ENCODE results near the gene YPEL2. TPM values are rescaled to one million over a fixed set of nuclear protein-coding genes. Genes with fewer than 3 reads are reported as not detected.

The YPEL2 gene
- total and polyA plus RNA-seq, 4 experiments from 2014 or later = 9.9 to 42.4 (median 31.2) TPM

DNA sequence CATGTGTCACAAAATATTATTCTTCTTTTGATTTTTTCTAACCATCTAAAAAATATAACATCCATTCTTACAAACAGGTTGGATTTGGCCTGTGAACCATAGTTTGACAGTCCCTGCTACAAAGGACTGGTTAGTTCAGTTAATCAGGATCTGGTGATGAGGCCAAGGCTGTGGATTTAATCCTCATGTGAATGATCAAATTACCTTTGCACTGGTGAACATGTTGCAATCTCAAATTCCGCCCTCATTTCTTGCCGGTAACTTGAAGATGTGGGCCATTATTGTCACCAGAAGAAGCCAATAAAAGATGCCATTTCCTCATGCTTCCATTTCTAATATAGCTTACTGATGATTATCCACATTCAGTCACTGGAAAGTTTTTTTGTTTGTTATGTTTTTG is 35.3 kb upstream of the YPEL2 start:
- Mint-ChIP-seq H3K36me3 (no peaks in the 10 kb centered on the region), H3K9me3 (no peaks in the 10 kb centered on the region), H3K27me3 (peaks cover 0 to 2% of the 10 kb centered on the region in 2 donors), H3K27ac (no peak overlapping the region), H3K4me3 (no peak overlapping the region), H3K4me1 (no peaks in the 10 kb centered on the region)
- Histone ChIP-seq H3K27ac (ENCODE audit: low read depth, low read length) (no peak overlapping the region), H3K9me3 (ENCODE audit: control insufficient read depth in 1 of 2, low read length in 2 of 2) (no peaks in the 10 kb centered on the region), H3K36me3 (ENCODE audit: insufficient read depth, low read length) (no peaks in the 10 kb centered on the region), H3K4me3 (ENCODE audit: low read length in 2 of 2) (no peak overlapping the region), H3K27me3 (ENCODE audit: insufficient read depth, low read length) (no peaks in the 10 kb centered on the region), H3K4me1 (ENCODE audit: insufficient read depth, low read length) (no peaks in the 10 kb centered on the region)
- intact Hi-C loops (cut with micrococcal nuclease) = no loop called here
- DNase-seq = no peak
- ChIA-PET CTCF (ENCODE audit: partially characterized antibody) (interaction anchor here (0.6 kb wide), 1 partner anchor 11 kb away, joined by 3 read pairs; no protein-coding TSS in a partner anchor), POLR2A (ENCODE audit: partially characterized antibody) (no interaction called here)

DNA sequence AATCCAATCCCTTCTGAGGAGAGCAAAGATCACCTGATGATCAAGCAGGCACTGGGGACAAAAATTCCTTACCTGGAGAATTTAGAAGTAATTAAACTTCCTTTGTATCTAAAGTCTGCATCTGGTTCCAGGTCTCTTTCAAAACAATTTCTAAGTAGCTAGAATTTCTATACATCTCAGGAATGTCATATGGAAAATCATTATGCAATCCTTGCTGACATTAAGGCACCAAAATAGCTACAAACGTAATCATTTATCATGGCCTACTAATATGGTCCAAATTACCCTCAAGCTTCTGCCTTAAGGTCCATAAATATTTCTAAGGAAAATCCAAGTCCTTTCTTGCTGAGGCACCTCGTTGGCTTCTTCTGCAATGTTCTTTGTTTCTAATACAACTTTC is 32.9 kb upstream of the YPEL2 start:
- H3K9me3 Mint-ChIP-seq = no peaks in the 10 kb centered on the region
- no peaks in the 10 kb centered on the region for H3K36me3 Mint-ChIP-seq
- H3K9me3 ChIP-seq (ENCODE audit: control insufficient read depth in 1 of 2, low read length in 2 of 2) = no peaks in the 10 kb centered on the region
- ChIA-PET POLR2A (ENCODE audit: partially characterized antibody) (no interaction called here), CTCF (ENCODE audit: partially characterized antibody) (no interaction called here)
- H3K27ac ChIP-seq (ENCODE audit: low read depth, low read length) = no peak overlapping the region
- DNase-seq = no peak
- no peaks in the 10 kb centered on the region for H3K27me3 ChIP-seq (ENCODE audit: insufficient read depth, low read length)
- H3K27ac Mint-ChIP-seq = peak overlapping the region in 1 of 7 donors; percentile 41
- no peak overlapping the region for H3K4me3 Mint-ChIP-seq
- intact Hi-C loops (cut with micrococcal nuclease) = no loop called here
- peaks cover 1 to 2% of the 10 kb centered on the region in 2 donors for H3K27me3 Mint-ChIP-seq
- H3K36me3 ChIP-seq (ENCODE audit: insufficient read depth, low read length) = no peaks in the 10 kb centered on the region
- H3K4me3 ChIP-seq (ENCODE audit: low read length in 2 of 2) = no peak overlapping the region
- no peaks in the 10 kb centered on the region for H3K4me1 ChIP-seq (ENCODE audit: insufficient read depth, low read length)
- no peaks in the 10 kb centered on the region for H3K4me1 Mint-ChIP-seq

DNA sequence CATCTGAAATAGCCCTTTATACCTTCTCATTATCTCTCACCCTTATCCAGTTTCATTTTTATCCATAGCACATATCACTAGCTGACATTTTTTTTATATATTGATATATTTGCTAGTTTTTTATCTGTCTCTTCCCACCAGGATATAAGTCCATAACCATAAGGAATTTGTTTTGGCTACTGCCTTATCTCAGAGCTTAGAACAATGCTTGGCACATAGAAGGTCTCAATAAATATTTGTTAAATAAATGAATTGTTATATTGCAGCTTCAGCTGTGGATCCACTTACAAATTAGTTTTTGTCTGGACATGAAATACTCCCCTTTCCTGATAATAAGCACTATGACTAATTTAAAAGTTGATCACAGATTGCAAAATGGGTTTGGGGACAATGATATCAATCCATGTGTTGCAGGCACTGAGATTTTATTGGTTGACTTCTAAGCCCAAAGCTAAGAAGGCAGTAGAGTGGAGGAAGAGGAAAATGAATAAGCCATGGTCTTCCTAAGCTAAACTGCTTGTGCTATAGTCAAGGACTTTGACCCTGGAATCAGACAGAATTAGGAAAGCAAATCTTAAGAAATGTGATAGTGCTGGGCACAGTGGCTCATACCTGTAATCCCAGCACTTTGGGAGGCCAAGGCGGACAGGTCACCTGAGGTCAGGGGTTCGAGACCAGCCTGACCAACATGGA is 31.9 kb upstream of the YPEL2 start:
- H3K27me3 Mint-ChIP-seq = peaks cover 1 to 5% of the 10 kb centered on the region in 2 donors
- H3K9me3 ChIP-seq (ENCODE audit: control insufficient read depth in 1 of 2, low read length in 2 of 2) = no peaks in the 10 kb centered on the region
- no peak overlapping the region for H3K4me3 Mint-ChIP-seq
- no peaks in the 10 kb centered on the region for H3K4me1 ChIP-seq (ENCODE audit: insufficient read depth, low read length)
- CTCF ChIA-PET (ENCODE audit: partially characterized antibody) = interaction anchor here (0.8 kb wide), 1 partner anchor 12 kb away, joined by 3 read pairs; no protein-coding TSS in a partner anchor
- no peak overlapping the region for H3K27ac Mint-ChIP-seq
- no peaks in the 10 kb centered on the region for H3K4me1 Mint-ChIP-seq
- no peak for DNase-seq
- no peaks in the 10 kb centered on the region for H3K36me3 ChIP-seq (ENCODE audit: insufficient read depth, low read length)
- POLR2A ChIA-PET (ENCODE audit: partially characterized antibody) = no interaction called here
- H3K36me3 Mint-ChIP-seq = no peaks in the 10 kb centered on the region
- H3K4me3 ChIP-seq (ENCODE audit: low read length in 2 of 2) = no peak overlapping the region
- no peaks in the 10 kb centered on the region for H3K27me3 ChIP-seq (ENCODE audit: insufficient read depth, low read length)
- no peaks in the 10 kb centered on the region for H3K9me3 Mint-ChIP-seq
- H3K27ac ChIP-seq (ENCODE audit: low read depth, low read length) = no peak overlapping the region
- intact Hi-C loops (cut with micrococcal nuclease) = no loop called here

DNA sequence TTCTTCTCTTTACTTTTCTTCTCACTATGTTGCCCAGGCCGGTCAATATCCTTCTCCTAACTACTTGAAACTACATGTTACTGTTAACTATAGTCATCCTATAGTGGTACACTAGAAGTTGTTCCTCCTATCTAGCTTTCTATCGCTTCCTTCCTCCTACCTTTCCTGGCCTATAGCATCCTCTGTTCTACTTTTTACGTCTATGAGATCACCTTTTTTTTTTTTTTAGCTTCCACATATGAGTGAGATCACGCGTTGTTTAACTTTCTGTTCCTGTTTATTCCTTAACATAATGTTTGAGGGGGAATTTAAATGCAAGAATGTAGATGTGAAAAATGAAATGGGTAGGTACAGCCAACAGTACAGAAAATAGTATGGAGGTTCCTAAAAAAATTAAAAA is 30.5 kb upstream of the YPEL2 start:
- Histone ChIP-seq H3K27me3 (ENCODE audit: insufficient read depth, low read length) (no peaks in the 10 kb centered on the region), H3K4me1 (ENCODE audit: insufficient read depth, low read length) (no peaks in the 10 kb centered on the region), H3K36me3 (ENCODE audit: insufficient read depth, low read length) (no peaks in the 10 kb centered on the region), H3K9me3 (ENCODE audit: control insufficient read depth in 1 of 2, low read length in 2 of 2) (no peaks in the 10 kb centered on the region), H3K4me3 (ENCODE audit: low read length in 2 of 2) (no peak overlapping the region), H3K27ac (ENCODE audit: low read depth, low read length) (no peak overlapping the region)
- Mint-ChIP-seq H3K27ac (no peak overlapping the region), H3K4me3 (no peak overlapping the region), H3K9me3 (no peaks in the 10 kb centered on the region), H3K4me1 (no peaks in the 10 kb centered on the region), H3K36me3 (no peaks in the 10 kb centered on the region), H3K27me3 (peaks cover 5 to 8% of the 10 kb centered on the region in 2 donors)
- intact Hi-C loops (cut with micrococcal nuclease) = no loop called here
- ChIA-PET CTCF (ENCODE audit: partially characterized antibody) (interaction anchor here (2.1 kb wide), 1 partner anchor 10 kb away, joined by 9 read pairs; no protein-coding TSS in a partner anchor), POLR2A (ENCODE audit: partially characterized antibody) (interaction anchor here (0.6 kb wide), 1 partner anchor 81 kb away, joined by 3 read pairs; the partner anchor contains the start of gene GDPD1)
- DNase-seq = no peak

DNA sequence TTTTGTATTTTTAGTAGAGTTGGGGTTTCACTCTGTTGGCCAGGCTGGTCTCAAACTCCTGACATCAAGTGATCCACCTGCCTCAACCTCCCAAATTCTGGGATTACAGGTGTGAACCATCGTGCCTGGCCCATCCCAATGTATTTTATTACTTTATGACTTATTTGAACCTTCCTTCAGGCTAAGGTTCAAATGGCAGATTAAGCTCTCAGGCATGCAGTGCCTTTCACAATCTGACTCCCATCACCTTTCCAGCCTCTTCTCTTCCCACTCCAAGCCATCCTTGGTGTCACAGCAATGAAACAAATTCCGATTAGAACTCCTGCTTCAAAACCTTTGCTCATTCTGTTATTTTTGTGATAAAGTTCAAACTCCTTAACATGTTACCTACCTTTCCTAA is 26.6 kb upstream of the YPEL2 start:
- Histone ChIP-seq H3K36me3 (ENCODE audit: insufficient read depth, low read length) (no peaks in the 10 kb centered on the region), H3K4me1 (ENCODE audit: insufficient read depth, low read length) (no peaks in the 10 kb centered on the region), H3K4me3 (ENCODE audit: low read length in 2 of 2) (no peak overlapping the region), H3K27me3 (ENCODE audit: insufficient read depth, low read length) (no peaks in the 10 kb centered on the region), H3K27ac (ENCODE audit: low read depth, low read length) (no peak overlapping the region), H3K9me3 (ENCODE audit: control insufficient read depth in 1 of 2, low read length in 2 of 2) (no peaks in the 10 kb centered on the region)
- Mint-ChIP-seq H3K27me3 (peaks cover 5% of the 10 kb centered on the region in 2 donors), H3K36me3 (no peaks in the 10 kb centered on the region), H3K27ac (peak overlapping the region in 1 of 7 donors; percentile 33), H3K4me1 (no peaks in the 10 kb centered on the region), H3K4me3 (no peak overlapping the region), H3K9me3 (no peaks in the 10 kb centered on the region)
- ChIA-PET CTCF (ENCODE audit: partially characterized antibody) (no interaction called here), POLR2A (ENCODE audit: partially characterized antibody) (no interaction called here)
- intact Hi-C loops (cut with micrococcal nuclease) = no loop called here
- DNase-seq = no peak

DNA sequence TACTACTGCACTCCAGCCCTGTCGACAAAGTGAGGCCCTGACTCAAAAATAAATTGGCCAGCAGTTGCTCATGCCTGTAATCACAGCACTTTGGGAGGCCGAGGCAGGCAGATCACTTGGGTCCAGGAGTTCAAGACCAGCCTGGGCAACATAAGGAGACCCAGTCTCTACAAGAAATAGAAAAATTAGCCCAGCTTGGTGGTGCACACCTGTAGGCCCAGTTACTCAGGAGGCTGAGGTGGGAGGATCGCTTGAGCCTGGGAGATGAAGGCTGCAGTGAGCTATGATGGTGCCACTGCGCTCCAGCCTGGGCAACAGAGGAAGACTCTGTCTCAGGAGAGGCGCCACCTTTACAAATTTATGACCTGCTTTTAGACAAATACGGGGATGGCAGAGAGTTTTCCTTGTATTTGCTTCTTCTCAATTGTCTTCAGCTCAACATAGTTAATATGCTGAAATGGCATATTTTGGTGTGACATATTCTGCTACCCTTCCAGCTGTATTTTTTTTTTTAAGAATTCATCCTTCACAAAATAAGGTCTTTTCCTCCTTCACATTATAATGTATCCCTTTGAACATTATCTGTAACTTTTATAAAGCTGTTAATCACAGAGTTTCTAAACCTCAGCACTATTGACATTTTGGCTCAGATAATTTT is 21.1 kb upstream of the YPEL2 start:
- H3K4me3 ChIP-seq (ENCODE audit: low read length in 2 of 2) = no peak overlapping the region
- no peaks in the 10 kb centered on the region for H3K9me3 ChIP-seq (ENCODE audit: control insufficient read depth in 1 of 2, low read length in 2 of 2)
- no peaks in the 10 kb centered on the region for H3K9me3 Mint-ChIP-seq
- no peak for DNase-seq
- H3K4me1 ChIP-seq (ENCODE audit: insufficient read depth, low read length) = no peaks in the 10 kb centered on the region
- peaks cover 0 to 4% (median 4%) of the 10 kb centered on the region in 4 donors for H3K4me1 Mint-ChIP-seq
- H3K27me3 ChIP-seq (ENCODE audit: insufficient read depth, low read length) = no peaks in the 10 kb centered on the region
- CTCF ChIA-PET (ENCODE audit: partially characterized antibody) = interaction anchor here (0.7 to 13.7 kb wide), 34 partner anchors 8 to 727 kb away, joined by 3 to 500 read pairs (median 4); partner anchors contain the start of gene GDPD1
- H3K27ac ChIP-seq (ENCODE audit: low read depth, low read length) = no peak overlapping the region
- intact Hi-C loops (cut with micrococcal nuclease) = loop anchor here (10.0 kb wide), 1 partner anchor 724 kb away; no protein-coding TSS in a partner anchor
- no peaks in the 10 kb centered on the region for H3K36me3 ChIP-seq (ENCODE audit: insufficient read depth, low read length)
- no peaks in the 10 kb centered on the region for H3K27me3 Mint-ChIP-seq
- no peak overlapping the region for H3K27ac Mint-ChIP-seq
- no peaks in the 10 kb centered on the region for H3K36me3 Mint-ChIP-seq
- no peak overlapping the region for H3K4me3 Mint-ChIP-seq
- POLR2A ChIA-PET (ENCODE audit: partially characterized antibody) = interaction anchor here (0.7 to 1.6 kb wide), 6 partner anchors 19 to 131 kb away, joined by 3 to 21 read pairs (median 4); partner anchors contain the start of gene GDPD1

DNA sequence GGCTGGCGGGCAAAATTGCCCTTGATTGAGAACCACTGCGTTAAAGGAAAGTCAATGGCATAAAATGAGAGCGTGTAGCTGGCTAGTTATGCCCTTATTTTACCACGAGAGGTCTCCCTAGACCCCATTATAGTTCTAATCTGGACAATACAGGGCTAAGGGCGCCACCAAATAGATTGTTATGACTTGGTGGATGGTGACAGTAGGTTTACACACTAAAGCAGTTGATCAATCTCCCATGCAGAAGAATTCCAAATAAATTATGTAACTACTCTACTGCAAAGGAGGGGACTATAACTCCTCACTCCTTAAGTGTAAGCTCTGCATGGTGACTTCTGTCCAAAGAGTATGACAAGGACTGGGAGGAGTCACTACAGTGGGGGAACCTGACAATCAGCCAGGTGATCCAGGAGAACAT is 20.4 kb upstream of the YPEL2 start:
- Mint-ChIP-seq H3K27me3 (no peaks in the 10 kb centered on the region), H3K36me3 (no peaks in the 10 kb centered on the region), H3K4me1 (peaks cover 0 to 4% (median 4%) of the 10 kb centered on the region in 4 donors), H3K9me3 (no peaks in the 10 kb centered on the region), H3K27ac (peak overlapping the region in 1 of 7 donors; percentile 23), H3K4me3 (no peak overlapping the region)
- ChIA-PET CTCF (ENCODE audit: partially characterized antibody) (interaction anchor here (0.7 to 13.7 kb wide), 34 partner anchors 9 to 726 kb away, joined by 3 to 500 read pairs (median 4); partner anchors contain the start of gene GDPD1), POLR2A (ENCODE audit: partially characterized antibody) (interaction anchor here (1.1 to 1.6 kb wide), 4 partner anchors 19 to 130 kb away, joined by 3 to 21 read pairs (median 6); partner anchors contain the start of gene GDPD1)
- Histone ChIP-seq H3K27me3 (ENCODE audit: insufficient read depth, low read length) (no peaks in the 10 kb centered on the region), H3K4me1 (ENCODE audit: insufficient read depth, low read length) (no peaks in the 10 kb centered on the region), H3K9me3 (ENCODE audit: control insufficient read depth in 1 of 2, low read length in 2 of 2) (no peaks in the 10 kb centered on the region), H3K4me3 (ENCODE audit: low read length in 2 of 2) (no peak overlapping the region), H3K27ac (ENCODE audit: low read depth, low read length) (no peak overlapping the region), H3K36me3 (ENCODE audit: insufficient read depth, low read length) (no peaks in the 10 kb centered on the region)
- intact Hi-C loops (cut with micrococcal nuclease) = loop anchor here (1.0 to 10.0 kb wide), 5 partner anchors 18 to 724 kb away; partner anchors contain the start of gene GDPD1
- peak; percentile 50 to 68 (median 63) for DNase-seq

Measured in CD4-positive, alpha-beta memory T cell (primary cell).